K562 (cell line): ENCODE results near the gene RPP21. TPM values are rescaled to one million over a fixed set of nuclear protein-coding genes. Genes with fewer than 3 reads are reported as not detected.

Source experiments
- BHLHE40 ChIP-seq: IDR thresholded peaks from 2 replicates; pipeline ENCODE4 v1.6.1; 2011; ENCODE audit warnings: low read length, improper control_type of control experiment
- MYC ChIP-seq, 2 experiments: fragments of 250-450 bp in 1 of 2; sonication (Bioruptor Pico) in 1 of 2; IDR thresholded peaks; 2 replicates each; pipeline versions ENCODE4 v1.5.1 to v1.6.1; 2012 to 2021; ENCODE audit warnings: low read depth in 2 of 2, borderline replicate concordance in 1 of 2, improper control_type of control experiment in 1 of 2, low read length in 1 of 2, mild to moderate bottlenecking in 1 of 2, moderate library complexity in 1 of 2
- NFE2 ChIP-seq: IDR thresholded peaks from 2 replicates; pipeline ENCODE4 v1.6.1; 2014; ENCODE audit warnings: antibody characterized with exemption, low read depth
- NFRKB ChIP-seq: fragments of 450-650 bp; IDR thresholded peaks from 2 replicates; pipeline ENCODE4 v1.6.1; 2016; ENCODE audit warnings: low read depth
- NR2C1 ChIP-seq, 2 experiments: fragments of 450-650 bp; IDR thresholded peaks; 2 replicates each; pipeline ENCODE4 v1.6.1; 2017; ENCODE audit warnings: mild to moderate bottlenecking in 2 of 2, antibody characterized with exemption in 1 of 2, inconsistent platforms in 1 of 2, missing compliant biosample characterization in 1 of 2, missing genetic modification characterization in 1 of 2
- NR4A1 ChIP-seq, 2 experiments: fragments of 250-450 bp in 1 of 2; fragments of 450-650 bp in 1 of 2; sonication (Bioruptor Pico) in 1 of 2; IDR thresholded peaks; 2 replicates each; pipeline versions ENCODE4 v1.4.0 to v1.6.1; 2016 to 2020; ENCODE audit warnings: mild to moderate bottlenecking in 2 of 2, missing compliant biosample characterization in 1 of 2, missing genetic modification characterization in 1 of 2, moderate library complexity in 1 of 2
- NUFIP1 ChIP-seq: fragments of 450-650 bp; IDR thresholded peaks from 2 replicates; pipeline ENCODE4 v1.6.1; 2018; ENCODE audit not compliant: partially characterized antibody
- RBM17 ChIP-seq: fragments of 200-400 bp; formaldehyde crosslinking; IDR thresholded peaks from 2 replicates; pipeline ENCODE4 v1.6.1; 2017; ENCODE audit warnings: low read depth, mild to moderate bottlenecking, low read length, borderline replicate concordance
- SRSF7 ChIP-seq: fragments of 200-400 bp; formaldehyde crosslinking; optimal IDR thresholded peaks from 2 replicates; pipeline ENCODE3; 2017; ENCODE audit warnings: mild to moderate bottlenecking, low read depth, low read length
- TAL1 ChIP-seq: fragments of 450-650 bp; IDR thresholded peaks from 2 replicates; pipeline ENCODE4 v1.6.1; 2016; ENCODE audit warnings: mild to moderate bottlenecking
- TCF7L2 ChIP-seq: fragments of 150-350 bp; IDR thresholded peaks from 2 replicates; pipeline ENCODE4 v1.6.1; 2016; ENCODE audit warnings: low read depth, mild to moderate bottlenecking, low read length, moderate library complexity
- ZBED1 ChIP-seq: IDR thresholded peaks from 2 replicates; pipeline ENCODE4 v1.6.1; 2014
- ZKSCAN1 ChIP-seq: fragments of 150-350 bp; IDR thresholded peaks from 2 replicates; pipeline ENCODE4 v1.6.1; 2016; ENCODE audit warnings: low read depth, low read length
- ZNF23 ChIP-seq: fragments of 250-450 bp; sonication (Bioruptor Pico); IDR thresholded peaks from 2 replicates; pipeline ENCODE4 v1.4.0; 2020; ENCODE audit warnings: mild to moderate bottlenecking
- ZNF354B ChIP-seq: fragments of 250-450 bp; sonication (Bioruptor Pico); IDR thresholded peaks from 2 replicates; pipeline ENCODE4 v1.4.0; 2020
- ZNF707 ChIP-seq: fragments of 250-450 bp; sonication (Bioruptor Pico); conservative IDR thresholded peaks from 2 replicates; pipeline ENCODE4 v1.8.0; 2022; ENCODE audit warnings: inconsistent platforms, mild to moderate bottlenecking, moderate library complexity
- polyA plus RNA-seq, 8 experiments: library from polyadenylated mRNA; depleted of rRNA in 4 of 8; stranded (reverse) in 5 of 8; unstranded in 3 of 8; fragments of >200 nt; fragmentation: Nextera tagmentation in 2 of 8; fragmentation: Illumina TruSeq in 1 of 8; extraction: Ambion mirVana in 2 of 8; extraction: Trizol in 1 of 8; gene quantifications; 2 replicates each; pipeline versions ENCODE4 v1.2.1 to v1.2.3, GENCODE V29; 2011 to 2014; ENCODE audit warnings: inconsistent platforms in 1 of 8, missing spikeins in 1 of 8
- total RNA-seq, 7 experiments: library from RNA; depleted of rRNA in 6 of 7; stranded (reverse); fragments of >200 nt in 6 of 7; fragmentation: Illumina TruSeq in 2 of 7; extraction: Trizol in 2 of 7; gene quantifications; 2 replicates each; pipeline versions ENCODE4 v1.2.1 to v1.2.3, GENCODE V29; 2011 to 2021; ENCODE audit warnings: low replicate concordance in 1 of 7
- TF ChIP-seq, protein P1 (sequence below), 2 experiments: fragments of 450-650 bp; IDR thresholded peaks; 2 replicates each; pipeline ENCODE4 v1.6.1; 2016; ENCODE audit warnings: mild to moderate bottlenecking in 2 of 2, borderline replicate concordance in 1 of 2, low read depth in 1 of 2, moderate library complexity in 1 of 2
- TF ChIP-seq, protein P2 (sequence below): fragments of 450-650 bp; formaldehyde crosslinking; IDR thresholded peaks from 2 replicates; pipeline ENCODE4 v1.4.0; 2020; ENCODE audit warnings: mild to moderate bottlenecking, moderate library complexity
- TF ChIP-seq, protein P3 (sequence below): sonication (generic); formaldehyde crosslinking; IDR thresholded peaks from 2 replicates; pipeline ENCODE4 v1.8.0; 2022; ENCODE audit warnings: missing genetic modification reagents, mild to moderate bottlenecking, borderline replicate concordance

The RPP21 gene
- total and polyA plus RNA-seq, 9 of the 15 experiments (the other 6 are each of a cell fraction or from before 2014, with no cell fraction given), result 62.1 to 362 (median 166) TPM

- TF ChIP-seq NR4A1 (CRISPR knock-in tag; IDR thresholded peaks at IDR 0.05) (no peak), NR4A1 (tag; IDR thresholded peaks at IDR 0.05) (no peak), SRSF7 (no peak), ZNF354B (CRISPR knock-in tag) (no peak), NFE2 (peak; percentile 57), NFRKB (no peak), NUFIP1 (no peak), ZNF707 (CRISPR knock-in tag) (no peak), TAL1 (peak; percentile 49; the same call in 1 of the 2 replicates), BHLHE40 (no peak), RBM17 (no peak), NR2C1 (IDR thresholded peaks at IDR 0.05) (no peak), NR2C1 (tag; IDR thresholded peaks at IDR 0.05) (0 out of 2 replicates have a peak, but pooled peaks have one; percentile 8), ZBED1 (no peak), ZKSCAN1 (no peak), ZNF23 (CRISPR knock-in tag) (no peak), MYC (IDR thresholded peaks at IDR 0.05; ENCODE audit: low read depth, low read length) (no peak), MYC (CRISPR knock-in tag; IDR thresholded peaks at IDR 0.05; ENCODE audit: borderline replicate concordance, low read depth) (no peak), TCF7L2 (peak; percentile 62; the same call in 1 of the 2 replicates)
- TF ChIP-seq, protein P1, sequence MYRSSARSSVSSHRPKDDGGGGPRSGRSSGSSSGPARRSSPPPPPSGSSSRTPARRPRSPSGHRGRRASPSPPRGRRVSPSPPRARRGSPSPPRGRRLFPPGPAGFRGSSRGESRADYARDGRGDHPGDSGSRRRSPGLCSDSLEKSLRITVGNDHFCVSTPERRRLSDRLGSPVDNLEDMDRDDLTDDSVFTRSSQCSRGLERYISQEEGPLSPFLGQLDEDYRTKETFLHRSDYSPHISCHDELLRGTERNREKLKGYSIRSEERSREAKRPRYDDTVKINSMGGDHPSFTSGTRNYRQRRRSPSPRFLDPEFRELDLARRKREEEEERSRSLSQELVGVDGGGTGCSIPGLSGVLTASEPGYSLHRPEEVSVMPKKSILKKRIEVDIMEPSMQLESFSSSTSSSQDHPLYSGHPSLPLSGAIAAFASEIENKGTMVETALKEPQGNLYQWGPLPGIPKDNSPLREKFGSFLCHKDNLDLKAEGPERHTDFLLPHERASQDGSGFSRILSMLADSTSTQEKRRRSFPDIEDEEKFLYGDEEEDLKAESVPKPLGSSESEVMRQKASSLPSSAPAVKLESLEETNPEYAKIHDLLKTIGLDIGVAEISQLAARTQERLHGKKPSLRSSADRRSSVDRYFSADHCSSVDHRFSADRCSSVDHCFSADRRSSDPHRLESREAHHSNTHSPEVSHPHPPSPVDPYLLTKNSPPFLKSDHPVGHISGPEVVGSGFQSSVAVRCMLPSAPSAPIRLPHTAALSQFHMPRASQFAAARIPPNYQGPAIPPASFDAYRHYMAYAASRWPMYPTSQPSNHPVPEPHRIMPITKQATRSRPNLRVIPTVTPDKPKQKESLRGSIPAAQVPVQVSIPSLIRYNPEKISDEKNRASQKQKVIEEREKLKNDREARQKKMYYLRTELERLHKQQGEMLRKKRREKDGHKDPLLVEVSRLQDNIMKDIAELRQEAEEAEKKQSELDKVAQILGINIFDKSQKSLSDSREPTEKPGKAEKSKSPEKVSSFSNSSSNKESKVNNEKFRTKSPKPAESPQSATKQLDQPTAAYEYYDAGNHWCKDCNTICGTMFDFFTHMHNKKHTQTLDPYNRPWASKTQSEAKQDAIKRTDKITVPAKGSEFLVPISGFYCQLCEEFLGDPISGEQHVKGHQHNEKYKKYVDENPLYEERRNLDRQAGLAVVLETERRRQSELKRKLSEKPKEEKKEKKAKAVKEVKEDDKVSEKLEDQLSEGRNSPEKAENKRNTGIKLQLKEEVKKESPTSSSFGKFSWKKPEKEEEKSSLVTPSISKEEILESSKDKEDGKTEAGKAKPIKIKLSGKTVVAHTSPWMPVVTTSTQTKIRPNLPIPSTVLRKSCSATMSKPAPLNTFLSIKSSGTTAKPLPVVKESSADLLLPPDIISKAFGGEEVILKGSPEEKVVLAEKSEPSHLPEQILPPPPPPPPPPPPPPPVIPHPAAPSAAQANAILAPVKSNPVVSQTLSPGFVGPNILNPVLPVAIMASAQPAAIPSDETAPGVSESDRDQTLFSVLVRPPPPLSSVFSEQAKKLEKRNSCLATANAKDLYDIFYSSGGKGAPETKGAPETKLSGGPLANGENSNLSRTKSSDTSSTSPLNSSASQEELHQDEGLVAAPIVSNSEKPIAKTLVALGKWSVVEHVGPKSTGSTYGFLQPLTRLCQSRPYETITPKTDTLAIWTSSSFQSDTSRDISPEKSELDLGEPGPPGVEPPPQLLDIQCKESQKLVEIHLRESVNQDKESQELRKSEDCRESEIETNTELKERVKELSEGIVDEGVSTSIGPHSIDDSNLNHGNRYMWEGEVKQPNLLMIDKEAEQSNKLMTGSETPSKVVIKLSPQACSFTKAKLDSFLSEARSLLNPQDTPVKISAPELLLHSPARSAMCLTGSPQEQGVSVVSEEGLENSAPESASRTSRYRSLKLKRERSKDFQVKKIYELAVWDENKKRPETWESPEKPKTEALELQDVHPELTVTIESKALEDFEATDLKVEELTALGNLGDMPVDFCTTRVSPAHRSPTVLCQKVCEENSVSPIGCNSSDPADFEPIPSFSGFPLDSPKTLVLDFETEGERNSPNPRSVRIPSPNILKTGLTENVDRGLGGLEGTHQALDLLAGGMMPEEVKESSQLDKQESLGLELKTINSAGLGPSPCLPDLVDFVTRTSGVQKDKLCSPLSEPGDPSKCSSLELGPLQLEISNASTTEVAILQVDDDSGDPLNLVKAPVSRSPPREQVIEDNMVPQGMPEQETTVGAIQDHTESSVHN (IDR thresholded peaks at IDR 0.05; ENCODE audit: borderline replicate concordance in 1 of 2, low read depth in 1 of 2), result no peak
- TF ChIP-seq, protein P2, sequence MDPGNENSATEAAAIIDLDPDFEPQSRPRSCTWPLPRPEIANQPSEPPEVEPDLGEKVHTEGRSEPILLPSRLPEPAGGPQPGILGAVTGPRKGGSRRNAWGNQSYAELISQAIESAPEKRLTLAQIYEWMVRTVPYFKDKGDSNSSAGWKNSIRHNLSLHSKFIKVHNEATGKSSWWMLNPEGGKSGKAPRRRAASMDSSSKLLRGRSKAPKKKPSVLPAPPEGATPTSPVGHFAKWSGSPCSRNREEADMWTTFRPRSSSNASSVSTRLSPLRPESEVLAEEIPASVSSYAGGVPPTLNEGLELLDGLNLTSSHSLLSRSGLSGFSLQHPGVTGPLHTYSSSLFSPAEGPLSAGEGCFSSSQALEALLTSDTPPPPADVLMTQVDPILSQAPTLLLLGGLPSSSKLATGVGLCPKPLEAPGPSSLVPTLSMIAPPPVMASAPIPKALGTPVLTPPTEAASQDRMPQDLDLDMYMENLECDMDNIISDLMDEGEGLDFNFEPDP (CRISPR knock-in tag), result no peak
- TF ChIP-seq, protein P3, sequence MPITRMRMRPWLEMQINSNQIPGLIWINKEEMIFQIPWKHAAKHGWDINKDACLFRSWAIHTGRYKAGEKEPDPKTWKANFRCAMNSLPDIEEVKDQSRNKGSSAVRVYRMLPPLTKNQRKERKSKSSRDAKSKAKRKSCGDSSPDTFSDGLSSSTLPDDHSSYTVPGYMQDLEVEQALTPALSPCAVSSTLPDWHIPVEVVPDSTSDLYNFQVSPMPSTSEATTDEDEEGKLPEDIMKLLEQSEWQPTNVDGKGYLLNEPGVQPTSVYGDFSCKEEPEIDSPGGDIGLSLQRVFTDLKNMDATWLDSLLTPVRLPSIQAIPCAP, result no peak
These were observed 4.3 kb upstream of the RPP21 start (continued) for GRCh38 chr6:30340589-30341054.
